ENCODE results near the gene PRKCQ. TPM values are rescaled to one million over a fixed set of nuclear protein-coding genes. Genes with fewer than 3 reads are reported as not detected.
A peak's percentile ranks its signal among the peaks of the same experiment; 100 is the strongest.

PRKCQ gene
- total RNA-seq, 1 experiment from 2014 or later, result 12.1 TPM

- H3K4me3 Mint-ChIP-seq, result peak overlapping the region; percentile 33 to 52; a peak in 4 of 5 replicates
- H3K27me3 Mint-ChIP-seq (ENCODE audit: low read depth), result peaks cover 8% of the 10 kb centered on the region
- Histone ChIP-seq H2BK5ac (ENCODE audit: insufficient read length, low read length) (no peak overlapping the region), H3K56ac (ENCODE audit: insufficient read length, low read depth, low read length) (no peak overlapping the region), H3K23me2 (ENCODE audit: insufficient read length, low read depth, low read length, poor library complexity, severe bottlenecking) (no peaks in the 10 kb centered on the region), H3K9me3 (ENCODE audit: control insufficient read depth, low read depth, low read length) (no peaks in the 10 kb centered on the region), H2BK15ac (ENCODE audit: low read depth, low read length) (no peak overlapping the region), H4K91ac (ENCODE audit: insufficient read length, low read depth, low read length) (no peak overlapping the region), H3T11ph (ENCODE audit: low read length) (no peak overlapping the region), H2AFZ (ENCODE audit: low read length) (no peak overlapping the region), H3K4me1 (ENCODE audit: insufficient read depth, low read length) (no peaks in the 10 kb centered on the region), H4K8ac (replicated peaks; ENCODE audit: insufficient read length, low read depth, low read length) (no peak overlapping the region), H4K20me1 (ENCODE audit: control insufficient read depth, insufficient read depth, insufficient read length) (no peaks in the 10 kb centered on the region), H2BK120ac (ENCODE audit: low read depth, low read length, poor library complexity, severe bottlenecking) (no peak overlapping the region), H3K9ac (ENCODE audit: extremely low read depth, insufficient read length, low read length) (no peak overlapping the region), H3K23ac (ENCODE audit: insufficient read length, low read depth, low read length) (no peak overlapping the region), H2BK20ac (ENCODE audit: low read depth, low read length, poor library complexity, severe bottlenecking) (no peak overlapping the region), H4K5ac (ENCODE audit: insufficient read length, low read depth, low read length) (no peak overlapping the region), H3K79me2 (ENCODE audit: insufficient read depth, low read length) (no peaks in the 10 kb centered on the region), H2AK5ac (ENCODE audit: insufficient read length, low read length) (no peak overlapping the region), H3K4ac (ENCODE audit: low read depth, low read length) (no peak overlapping the region), H3K18ac (ENCODE audit: insufficient read length, low read depth, low read length) (no peak overlapping the region), H3K27ac (ENCODE audit: insufficient read length, low read depth, low read length) (no peak overlapping the region), H3K27me3 (ENCODE audit: insufficient read depth, low read length) (no peaks in the 10 kb centered on the region), H2BK12ac (ENCODE audit: insufficient read length, low read depth, low read length) (no peak overlapping the region), H3K14ac (ENCODE audit: insufficient read depth, low read length) (no peak overlapping the region), H3K79me1 (ENCODE audit: insufficient read depth, low read depth, low read length, poor library complexity, severe bottlenecking) (no peaks in the 10 kb centered on the region), H3K4me2 (ENCODE audit: insufficient read depth, insufficient read length, low read length) (peak overlapping the region; percentile 17)
- peak overlapping the region in 2 of 3 experiments; percentile 81 to 93; a peak in 5 of 7 replicates for H3K27ac Mint-ChIP-seq
- no peaks in the 10 kb centered on the region for H3K9me3 Mint-ChIP-seq
- no CpG with 5 or more reads among the region's 18 CpGs for WGBS (ENCODE audit: extremely low coverage, insufficient read length, low lambda C conversion rate)
- H3K36me3 Mint-ChIP-seq (ENCODE audit: insufficient read depth in 1 of 3, low read depth in 3 of 3), result no peaks in the 10 kb centered on the region
- peak; percentile 87 for DNase-seq
- H3K4me1 Mint-ChIP-seq, result peaks cover 26% of the 10 kb centered on the region in 2 experiments
- TF ChIP-seq, protein P1, sequence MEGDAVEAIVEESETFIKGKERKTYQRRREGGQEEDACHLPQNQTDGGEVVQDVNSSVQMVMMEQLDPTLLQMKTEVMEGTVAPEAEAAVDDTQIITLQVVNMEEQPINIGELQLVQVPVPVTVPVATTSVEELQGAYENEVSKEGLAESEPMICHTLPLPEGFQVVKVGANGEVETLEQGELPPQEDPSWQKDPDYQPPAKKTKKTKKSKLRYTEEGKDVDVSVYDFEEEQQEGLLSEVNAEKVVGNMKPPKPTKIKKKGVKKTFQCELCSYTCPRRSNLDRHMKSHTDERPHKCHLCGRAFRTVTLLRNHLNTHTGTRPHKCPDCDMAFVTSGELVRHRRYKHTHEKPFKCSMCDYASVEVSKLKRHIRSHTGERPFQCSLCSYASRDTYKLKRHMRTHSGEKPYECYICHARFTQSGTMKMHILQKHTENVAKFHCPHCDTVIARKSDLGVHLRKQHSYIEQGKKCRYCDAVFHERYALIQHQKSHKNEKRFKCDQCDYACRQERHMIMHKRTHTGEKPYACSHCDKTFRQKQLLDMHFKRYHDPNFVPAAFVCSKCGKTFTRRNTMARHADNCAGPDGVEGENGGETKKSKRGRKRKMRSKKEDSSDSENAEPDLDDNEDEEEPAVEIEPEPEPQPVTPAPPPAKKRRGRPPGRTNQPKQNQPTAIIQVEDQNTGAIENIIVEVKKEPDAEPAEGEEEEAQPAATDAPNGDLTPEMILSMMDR (conservative IDR thresholded peaks at IDR 0.05), result peak; percentile 85
These were observed 178.3 kb downstream of the PRKCQ start for GRCh38 chr10:6401558-6402348.
